K562 (cell line): Measurements from ENCODE around the gene ERMARD. TPM values are rescaled to one million over a fixed set of nuclear protein-coding genes. Genes with fewer than 3 reads are reported as not detected.

Experiments used
- ATAC-seq: fragments of 200-7000 bp; cut with Tn5 transposase; 3 replicates; pipeline ENCODE4 v1.9.1; 2020; ENCODE audit warnings: moderate library complexity
- BruUV-seq: library from RNA; stranded (reverse); fragments of 400-500 nt; replicated peaks from 2 replicates; lab custom pipeline; 2021; lab: Mats Ljungman, UMichigan
- CTCF ChIA-PET: fragments of 300-600 bp; formaldehyde crosslinking; extraction: SDS; loops from one replicate; lab custom pipeline; 2021; ENCODE audit warnings: low intra/inter-chr PET ratio; lab: Yijun Ruan, JAX
- POLR2A ChIA-PET: fragments of 300-600, 350-650 bp; sonication (Branson Sonifier 250); formaldehyde crosslinking; extraction: SDS; loops from one replicate; lab custom pipeline; 2021; ENCODE audit warnings: antibody characterized with exemption, inconsistent platforms; lab: Yijun Ruan, JAX
- DNase-seq, 4 experiments: peaks; one replicate each; pipeline versions ENCODE4 v3.0.0 to v3.0.0-alpha.2; 2011 to 2018; ENCODE audit warnings: low spot score in 3 of 4, mixed read lengths in 3 of 4; ENCODE audit errors: extremely low read depth in 1 of 4
- FAIRE-seq: peaks from 2 replicates; lab custom pipeline; 2011; peaks lifted over from hg19 to GRCh38; lab: Jason Lieb, UNC
- H2AFZ ChIP-seq: 2 replicates; pipeline ENCODE4 v1.6.0; 2011; ENCODE audit warnings: low read depth, low read length, control low read depth, inconsistent platforms
- H3K27ac ChIP-seq: fragments of 200-600 bp; 3 replicates; pipeline ENCODE4 v1.8.0; 2011; ENCODE audit warnings: low read depth, mild to moderate bottlenecking, control low read depth, inconsistent platforms, low read length, moderate library complexity, mixed read lengths; ENCODE audit errors: extremely low read depth
- H3K27me3 ChIP-seq, 2 experiments: fragments of 300-600 bp in 1 of 2; 2 replicates in 1 of 2; 3 replicates in 1 of 2; pipeline versions ENCODE4 v1.6.0 to v1.8.0; 2011; ENCODE audit warnings: inconsistent platforms in 2 of 2, low read length in 2 of 2, mild to moderate bottlenecking in 1 of 2, mixed read lengths in 1 of 2, moderate library complexity in 1 of 2; ENCODE audit not compliant: control insufficient read depth in 2 of 2, insufficient read depth in 2 of 2
- H3K36me3 ChIP-seq: fragments of 300-600 bp; 3 replicates; pipeline ENCODE4 v1.8.0; 2011; ENCODE audit warnings: mild to moderate bottlenecking, low read length, inconsistent platforms; ENCODE audit not compliant: control insufficient read depth, insufficient read depth
- H3K4me1 ChIP-seq, 2 experiments: fragments of 200-600 bp in 1 of 2; replicated peaks in 1 of 2; 2 replicates in 1 of 2; 3 replicates in 1 of 2; pipeline versions ENCODE4 v1.5.1 to v1.8.0; 2011; ENCODE audit warnings: inconsistent platforms in 2 of 2, low read length in 2 of 2, mild to moderate bottlenecking in 1 of 2, mixed read lengths in 1 of 2, moderate library complexity in 1 of 2; ENCODE audit not compliant: control insufficient read depth in 2 of 2, insufficient read depth in 2 of 2
- H3K4me2 ChIP-seq: 2 replicates; pipeline ENCODE4 v1.6.1; 2011; ENCODE audit warnings: low read length, control low read depth, inconsistent platforms, mixed read lengths; ENCODE audit not compliant: insufficient read depth
- H3K4me3 ChIP-seq: fragments of 200-600 bp; sonication (generic), shearing (Covaris generic); 2 replicates; pipeline ENCODE4 v1.5.1; 2016; ENCODE audit warnings: control low read depth, inconsistent platforms
- H3K79me2 ChIP-seq: fragments of 200-600 bp; 3 replicates; pipeline ENCODE4 v1.8.0; 2011; ENCODE audit warnings: low read length, inconsistent platforms; ENCODE audit not compliant: control insufficient read depth, insufficient read depth
- H3K9ac ChIP-seq, 2 experiments: 2 replicates each; pipeline versions ENCODE4 v1.6.0 to v1.6.1; 2011; ENCODE audit warnings: low read depth in 2 of 2, low read length in 2 of 2, control low read depth in 1 of 2, inconsistent platforms in 1 of 2, mild to moderate bottlenecking in 1 of 2, mixed read lengths in 1 of 2; ENCODE audit not compliant: insufficient read depth in 1 of 2
- H3K9me1 ChIP-seq: one replicate; pipeline ENCODE4 v1.6.0; 2011; ENCODE audit warnings: inconsistent platforms, mild to moderate bottlenecking, low read length, moderate library complexity; ENCODE audit not compliant: control insufficient read depth, insufficient read depth
- H3K9me3 ChIP-seq: replicated peaks from 2 replicates; pipeline ENCODE4 v1.5.1; 2011; ENCODE audit warnings: low read depth, low read length, inconsistent platforms; ENCODE audit not compliant: control insufficient read depth, insufficient read depth
- H4K20me1 ChIP-seq: replicated peaks from 2 replicates; pipeline ENCODE4 v1.6.1; 2011; ENCODE audit warnings: low read length, inconsistent platforms, mixed read lengths; ENCODE audit not compliant: control insufficient read depth, insufficient read depth
- GATAD2B ChIP-seq: fragments of 450-650 bp; IDR thresholded peaks from 2 replicates; pipeline ENCODE4 v1.6.1; 2017; ENCODE audit warnings: mild to moderate bottlenecking, borderline replicate concordance
- GTF2E2 ChIP-seq: fragments of 200-800 bp; sonication (Bioruptor generic); IDR thresholded peaks from 2 replicates; pipeline ENCODE4 v1.6.1; 2016; ENCODE audit warnings: missing genetic modification characterization, missing compliant biosample characterization
- KLF10 ChIP-seq: fragments of 250-450 bp; sonication (Bioruptor Pico); IDR thresholded peaks from 2 replicates; pipeline ENCODE4 v1.6.1; 2021; ENCODE audit warnings: matching md5 sums
- MAFG ChIP-seq: fragments of 450-650 bp; conservative IDR thresholded peaks from 2 replicates; pipeline ENCODE4 v1.6.1; 2016; ENCODE audit warnings: missing genetic modification characterization, missing compliant biosample characterization
- NKRF ChIP-seq: fragments of 450-650 bp; IDR thresholded peaks from 2 replicates; pipeline ENCODE4 v1.6.1; 2016; ENCODE audit warnings: borderline replicate concordance
- SMARCA5 ChIP-seq: fragments of 450-650 bp; IDR thresholded peaks from 2 replicates; pipeline ENCODE4 v1.6.1; 2016
- SRF ChIP-seq, 2 experiments: fragments of 250-450, 450-650 bp in 1 of 2; sonication (Bioruptor Pico) in 1 of 2; sonication (generic) in 1 of 2; formaldehyde crosslinking; IDR thresholded peaks; 2 replicates each; pipeline versions ENCODE4 v1.5.0 to v1.5.1; 2020 to 2022; ENCODE audit warnings: mild to moderate bottlenecking in 1 of 2, missing genetic modification reagents in 1 of 2
- ZBTB8A ChIP-seq: fragments of 450-650 bp; IDR thresholded peaks from 2 replicates; pipeline ENCODE4 v1.6.1; 2018; ENCODE audit warnings: mild to moderate bottlenecking, moderate library complexity; ENCODE audit not compliant: partially characterized antibody
- ZNF143 ChIP-seq: sonication (generic); formaldehyde crosslinking; IDR thresholded peaks from 2 replicates; pipeline ENCODE4 v1.9.0; 2022; ENCODE audit warnings: mild to moderate bottlenecking, missing genetic modification reagents
- ZNF232 ChIP-seq: sonication (generic); formaldehyde crosslinking; IDR thresholded peaks from 2 replicates; pipeline ENCODE4 v1.8.0; 2022; ENCODE audit warnings: mild to moderate bottlenecking, missing genetic modification reagents
- WGBS: fragments of 100-300 bp; shearing (Covaris generic); methylation state at CpG from one replicate; pipeline ENCODE4 v1.1.6; 2016; ENCODE audit warnings: low coverage, mixed read lengths; ENCODE audit not compliant: insufficient coverage; ENCODE audit errors: missing lambda C conversion rate; 5-methylcytosine and 5-hydroxymethylcytosine counted together
- in situ Hi-C: fragments of 300-500 bp; cut with MboI; formaldehyde crosslinking; loops from 4 replicates; pipeline ENCODE4 v1.15.0; 2018; ENCODE audit warnings: inconsistent platforms, mixed read lengths
- intact Hi-C: fragments of 100-400 bp; cut with micrococcal nuclease; formaldehyde crosslinking; loops from 2 replicates; pipeline ENCODE4 v1.14.2; 2022
- polyA plus RNA-seq, 8 experiments: library from polyadenylated mRNA; depleted of rRNA in 4 of 8; stranded (reverse) in 5 of 8; unstranded in 3 of 8; fragments of >200 nt; fragmentation: Nextera tagmentation in 2 of 8; fragmentation: Illumina TruSeq in 1 of 8; extraction: Ambion mirVana in 2 of 8; extraction: Trizol in 1 of 8; gene quantifications; 2 replicates each; pipeline versions ENCODE4 v1.2.1 to v1.2.3, GENCODE V29; 2011 to 2014; ENCODE audit warnings: inconsistent platforms in 1 of 8, missing spikeins in 1 of 8
- total RNA-seq, 7 experiments: library from RNA; depleted of rRNA in 6 of 7; stranded (reverse); fragments of >200 nt in 6 of 7; fragmentation: Illumina TruSeq in 2 of 7; extraction: Trizol in 2 of 7; gene quantifications; 2 replicates each; pipeline versions ENCODE4 v1.2.1 to v1.2.3, GENCODE V29; 2011 to 2021; ENCODE audit warnings: low replicate concordance in 1 of 7

Gene ERMARD
- total and polyA plus RNA-seq, 9 of the 15 experiments (the other 6 are each of a cell fraction or from before 2014, with no cell fraction given) = 14.5 to 68.6 (median 27.7) TPM

DNA sequence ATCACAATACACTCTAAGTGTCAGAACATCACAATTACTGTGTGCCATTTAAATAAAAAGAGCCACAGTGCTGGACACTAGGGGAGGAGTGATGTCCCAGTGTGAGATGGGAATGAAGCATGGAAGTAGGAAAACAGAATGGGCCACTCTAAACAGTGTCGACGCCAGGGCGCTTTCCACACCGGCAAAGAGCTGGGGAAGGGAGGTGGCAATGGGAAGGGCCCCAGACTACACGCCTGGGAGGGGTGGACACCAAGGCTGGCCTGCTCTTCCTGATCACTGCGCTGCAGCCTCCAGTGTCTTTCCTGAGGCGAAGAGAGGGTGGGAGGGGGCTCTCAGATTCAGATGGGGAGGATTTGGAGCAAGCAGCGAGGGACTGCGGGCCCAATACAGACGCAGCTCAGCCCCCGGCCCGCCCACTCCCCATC lies 75.9 kb downstream of the ERMARD start (continued):
- TF ChIP-seq ZNF232 (CRISPR knock-in tag) (no peak), GATAD2B (no peak), SRF (CRISPR knock-in tag; IDR thresholded peaks at IDR 0.05) (no peak), ZBTB8A (no peak)

DNA sequence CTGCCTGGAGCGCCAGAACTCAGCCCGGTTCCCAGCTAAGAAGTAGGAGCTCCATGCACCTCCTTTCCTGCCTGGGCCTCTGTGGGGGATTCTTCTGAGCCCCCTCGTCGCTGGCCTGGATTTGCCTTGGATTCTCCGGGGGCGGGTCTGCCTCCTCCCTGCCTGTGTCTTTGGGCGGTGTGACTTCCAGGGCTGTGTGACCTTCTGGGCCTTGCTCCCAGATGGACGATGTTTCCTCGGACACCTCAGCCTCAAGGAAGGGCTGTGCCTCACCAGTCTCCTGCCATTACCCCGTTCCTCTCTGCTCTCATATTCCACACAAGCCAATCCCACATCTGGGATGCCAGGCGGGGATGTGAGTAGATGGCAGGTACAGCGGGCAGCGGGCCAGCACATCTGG lies 76.8 kb downstream of the ERMARD start:
- peaks cover 14% of the 10 kb centered on the region; the same call in 1 of the 2 replicates for H4K20me1 ChIP-seq
- WGBS = 0% methylated on average over 12 of the region's 13 CpGs
- H3K4me1 ChIP-seq = peaks cover 0 to 3% of the 10 kb centered on the region in 2 experiments; a peak in 1 of 5 replicates
- no peak overlapping the region for H3K9ac ChIP-seq
- in situ Hi-C loops = no loop called here
- intact Hi-C loops = no loop called here
- no peaks in the 10 kb centered on the region for H3K9me3 ChIP-seq
- TF ChIP-seq ZNF143 (CRISPR knock-in tag) (no peak), ZNF232 (CRISPR knock-in tag) (no peak), MAFG (tag) (no peak), KLF10 (CRISPR knock-in tag) (no peak), NKRF (no peak), GTF2E2 (tag) (no peak), SMARCA5 (no peak)
- H3K36me3 ChIP-seq = no peaks in the 10 kb centered on the region
- no peak overlapping the region for H3K27ac ChIP-seq
- DNase-seq (no peak), ATAC-seq (no peak), FAIRE-seq (no peak)
- BruUV-seq = no TSS peak
- H3K27me3 ChIP-seq = peaks cover 10 to 57% of the 10 kb centered on the region in 2 experiments; a peak in 3 of 5 replicates
- POLR2A ChIA-PET = interaction anchor here (0.6 kb wide), 2 partner anchors 9 to 24 kb away, joined by 3 read pairs; no protein-coding TSS in a partner anchor
- H3K79me2 ChIP-seq = no peaks in the 10 kb centered on the region
- CTCF ChIA-PET = interaction anchor here (0.6 kb wide), 1 partner anchor 545 kb away, joined by 3 read pairs; no protein-coding TSS in a partner anchor
- no peak overlapping the region for H3K4me2 ChIP-seq
- H3K4me3 ChIP-seq = no peak overlapping the region
- no peak overlapping the region for H2AFZ ChIP-seq
- H3K9me1 ChIP-seq = no peaks in the 10 kb centered on the region
